Measurements from ENCODE around the gene LLGL1.

LLGL1 gene

DNA sequence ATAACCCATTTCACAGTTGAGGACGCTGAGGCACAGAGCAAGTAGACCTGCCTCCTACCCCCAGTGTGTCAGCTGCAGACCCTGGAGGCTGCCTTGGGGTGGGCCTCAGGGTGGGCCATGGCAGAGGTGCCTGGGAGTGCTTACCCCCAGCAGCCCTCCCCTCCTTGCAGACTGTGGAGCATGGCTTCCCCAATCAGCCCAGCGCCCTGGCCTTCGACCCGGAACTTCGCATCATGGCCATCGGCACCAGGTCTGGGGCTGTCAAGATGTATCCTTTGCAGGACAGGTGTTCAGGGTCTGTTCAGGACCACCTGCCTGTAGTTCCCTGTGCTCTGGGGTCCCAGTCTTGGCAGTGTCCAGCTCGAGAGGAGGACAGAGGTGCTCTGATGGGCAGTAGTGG, 4.3 kb downstream of the LLGL1 start:
- no peak for DNase-seq (ENCODE audit: low spot score)

- peak; percentile 84 for DNase-seq (ENCODE audit: low spot score)
Measured at GRCh38 chr17:18230288-18231141, 5.1 kb downstream of the LLGL1 start.

GRCh38 chr17:18231164-18231563, 5.7 kb downstream of the LLGL1 start:
- no peak for DNase-seq (ENCODE audit: low spot score)

- no peak for DNase-seq (ENCODE audit: low spot score)
Measured at GRCh38 chr17:18233803-18234518, 8.5 kb downstream of the LLGL1 start.

DNA sequence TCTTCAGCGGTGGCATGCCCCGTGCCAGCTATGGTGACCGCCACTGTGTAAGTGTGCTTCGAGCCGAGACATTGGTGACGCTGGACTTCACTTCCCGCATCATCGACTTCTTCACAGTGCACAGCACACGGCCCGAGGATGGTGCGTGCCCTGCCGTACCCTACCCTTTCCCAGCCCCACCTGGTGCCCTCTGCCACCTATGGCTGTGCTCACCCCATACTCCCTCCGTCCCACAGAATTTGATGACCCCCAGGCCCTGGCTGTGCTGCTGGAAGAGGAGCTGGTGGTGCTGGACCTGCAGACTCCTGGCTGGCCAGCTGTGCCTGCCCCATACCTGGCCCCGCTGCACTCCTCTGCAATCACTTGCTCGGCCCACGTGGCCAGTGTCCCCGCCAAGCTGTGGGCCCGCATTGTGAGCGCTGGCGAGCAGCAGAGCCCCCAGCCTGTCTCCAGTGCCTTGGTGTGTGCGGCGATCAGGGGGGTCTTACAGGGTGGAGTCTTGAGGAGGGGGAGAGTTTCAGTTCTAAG, 9.5 kb downstream of the LLGL1 start:
- no peak for DNase-seq (ENCODE audit: low spot score)

GRCh38 chr17:18235743-18236256, 10.4 kb downstream of the LLGL1 start:
- DNase-seq (ENCODE audit: low spot score) = no peak

DNA sequence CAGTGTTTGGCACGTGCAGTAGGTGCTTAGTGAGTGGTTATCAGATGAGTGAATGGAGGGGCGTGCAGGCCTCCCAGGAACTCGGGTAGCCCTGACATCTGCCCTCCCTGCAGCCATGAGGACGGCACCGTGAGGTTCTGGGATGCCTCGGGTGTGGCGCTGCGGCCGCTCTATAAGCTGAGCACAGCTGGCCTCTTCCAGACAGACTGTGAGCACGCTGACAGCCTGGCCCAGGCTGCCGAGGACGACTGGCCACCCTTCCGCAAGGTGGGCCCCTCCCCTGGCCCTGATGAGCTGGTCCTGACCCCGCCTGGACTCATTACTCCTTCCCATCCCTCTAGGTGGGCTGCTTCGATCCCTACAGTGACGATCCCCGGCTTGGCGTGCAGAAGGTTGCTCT, 11.1 kb downstream of the LLGL1 start:
- no peak for DNase-seq (ENCODE audit: low spot score)

GRCh38 chr17:18237461-18237860, 12.0 kb downstream of the LLGL1 start:
- no peak for DNase-seq (ENCODE audit: low spot score)

DNA sequence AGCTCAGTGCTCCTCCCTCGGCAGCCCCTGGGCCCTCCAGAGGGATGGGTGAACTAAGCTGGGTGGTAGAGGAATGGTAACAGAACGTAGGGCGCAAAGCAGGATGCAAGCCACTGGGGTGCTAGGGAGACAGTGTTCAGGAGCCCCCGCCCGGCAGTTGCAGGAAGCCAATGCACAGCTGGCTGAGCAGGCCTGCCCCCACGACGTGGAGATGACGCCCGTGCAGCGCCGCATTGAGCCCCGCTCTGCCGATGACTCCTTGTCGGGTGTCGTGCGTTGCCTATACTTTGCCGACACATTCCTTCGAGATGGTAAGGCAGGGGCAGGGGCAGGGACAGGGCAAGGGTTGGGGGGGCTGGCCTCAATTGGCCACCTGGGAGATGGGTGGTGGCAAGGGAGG, 12.9 kb downstream of the LLGL1 start:
- DNase-seq (ENCODE audit: low spot score) = no peak

DNA sequence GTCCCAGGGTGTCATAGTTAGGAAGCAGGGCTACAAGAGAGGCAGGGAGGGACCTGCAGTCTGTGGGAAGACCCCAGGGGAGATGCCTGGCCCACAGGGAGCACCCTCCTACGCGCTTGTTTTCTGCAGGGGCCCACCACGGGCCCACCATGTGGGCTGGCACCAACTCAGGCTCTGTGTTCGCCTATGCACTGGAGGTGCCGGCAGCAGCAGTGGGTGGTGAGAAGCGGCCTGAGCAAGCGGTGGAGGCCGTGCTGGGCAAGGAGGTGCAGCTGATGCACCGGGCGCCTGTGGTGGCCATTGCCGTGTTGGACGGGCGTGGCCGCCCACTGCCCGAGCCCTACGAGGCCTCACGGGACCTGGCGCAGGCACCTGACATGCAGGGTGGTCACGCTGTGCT, 15.0 kb downstream of the LLGL1 start:
- DNase-seq (ENCODE audit: low spot score) = no peak

DNA sequence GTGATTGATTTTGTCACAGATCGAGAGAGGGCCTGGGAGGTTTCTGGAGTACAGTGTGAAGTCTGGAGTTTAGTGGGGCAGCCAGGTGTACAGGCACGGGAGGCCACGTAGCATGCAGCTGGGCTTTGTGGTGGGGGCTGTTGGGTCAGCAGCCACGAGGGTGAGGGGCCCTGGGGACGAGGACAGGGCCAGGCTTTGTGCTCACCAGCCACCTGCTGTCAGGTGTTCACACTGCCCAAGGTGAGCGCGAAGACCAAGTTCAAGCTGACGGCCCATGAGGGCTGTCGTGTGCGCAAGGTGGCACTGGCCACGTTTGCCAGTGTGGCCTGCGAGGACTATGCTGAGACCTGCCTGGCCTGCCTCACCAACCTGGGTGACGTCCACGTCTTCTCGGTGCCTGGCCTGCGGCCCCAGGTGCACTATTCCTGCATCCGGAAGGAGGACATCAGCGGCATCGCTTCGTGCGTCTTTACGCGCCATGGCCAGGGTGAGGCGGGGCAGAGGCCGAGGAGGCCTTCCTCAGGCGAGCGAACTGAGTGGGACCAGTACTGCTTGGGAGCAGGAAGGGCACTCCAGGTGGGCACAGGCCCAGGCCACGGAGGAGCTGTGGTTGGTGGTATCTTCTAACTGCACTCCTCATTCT, 15.9 kb downstream of the LLGL1 start:
- no peak for DNase-seq (ENCODE audit: low spot score)

- DNase-seq (ENCODE audit: low spot score) = no peak
Measured at GRCh38 chr17:18245038-18245776, 19.8 kb downstream of the LLGL1 start.

- DNase-seq (ENCODE audit: low spot score) = no peak
Measured at GRCh38 chr17:18246109-18246725, 20.8 kb downstream of the LLGL1 start.

DNA sequence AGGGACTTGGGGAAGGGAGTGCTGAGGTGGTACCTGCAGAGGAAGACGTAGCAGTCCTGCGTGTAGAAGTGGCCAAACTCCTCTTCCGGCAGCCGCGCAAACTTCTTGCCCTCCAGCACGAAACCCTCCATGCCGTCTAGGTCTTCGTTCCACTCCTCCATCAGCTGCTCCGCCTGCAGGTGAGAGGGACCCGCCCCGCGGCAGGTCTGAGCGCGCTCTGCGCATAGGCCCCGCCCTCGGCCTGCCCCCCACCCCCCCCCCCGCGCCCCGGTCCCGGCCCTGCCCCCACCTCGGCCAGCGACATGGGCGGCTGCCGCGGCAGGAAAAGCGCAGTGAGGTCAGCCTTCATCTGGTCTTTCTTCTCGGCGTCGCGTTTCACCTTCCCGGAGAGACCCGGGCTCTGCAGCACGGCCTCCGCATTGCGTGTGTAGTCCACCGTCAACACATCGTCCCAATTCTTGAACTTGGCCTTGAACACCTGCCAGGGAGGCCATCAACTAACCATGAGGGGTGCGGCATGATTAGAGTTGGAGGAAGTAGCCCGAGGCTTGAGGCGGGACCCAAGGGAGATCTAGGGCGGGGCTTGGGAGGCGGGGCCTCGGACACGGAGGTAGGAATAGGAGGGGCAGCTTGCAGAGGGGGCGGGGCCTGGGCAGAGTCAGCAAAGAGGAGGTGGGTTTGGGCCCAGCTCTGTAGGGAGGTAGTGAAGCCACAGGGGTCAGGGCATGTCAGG, 21.6 kb downstream of the LLGL1 start:
- DNase-seq (ENCODE audit: low spot score) = no peak

- no peak for DNase-seq (ENCODE audit: low spot score)
Measured at GRCh38 chr17:18247613-18248001, 22.2 kb downstream of the LLGL1 start.

DNA sequence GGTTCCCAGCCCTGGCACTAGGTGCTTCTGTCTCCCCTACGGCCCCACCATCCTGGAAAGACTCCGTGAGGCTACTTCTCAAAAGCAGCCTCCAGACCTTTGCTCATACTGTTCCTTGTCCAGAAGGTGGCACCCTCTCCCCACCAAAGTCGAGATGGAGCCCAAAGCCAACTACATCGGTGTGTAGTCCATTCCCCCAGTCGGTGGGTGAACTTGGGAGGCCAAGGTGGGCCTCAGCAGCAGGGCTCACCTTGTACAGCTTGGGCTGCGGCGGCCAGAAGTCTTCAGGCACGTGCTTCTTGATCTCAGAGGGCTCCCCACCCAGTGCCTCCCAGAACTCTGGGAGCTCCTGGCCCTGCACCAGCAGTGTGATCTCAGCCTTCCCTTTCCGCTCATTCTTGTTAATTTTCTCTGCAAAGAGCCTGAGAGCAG, 22.9 kb downstream of the LLGL1 start:
- peak; percentile 70 for DNase-seq (ENCODE audit: low spot score)

DNA sequence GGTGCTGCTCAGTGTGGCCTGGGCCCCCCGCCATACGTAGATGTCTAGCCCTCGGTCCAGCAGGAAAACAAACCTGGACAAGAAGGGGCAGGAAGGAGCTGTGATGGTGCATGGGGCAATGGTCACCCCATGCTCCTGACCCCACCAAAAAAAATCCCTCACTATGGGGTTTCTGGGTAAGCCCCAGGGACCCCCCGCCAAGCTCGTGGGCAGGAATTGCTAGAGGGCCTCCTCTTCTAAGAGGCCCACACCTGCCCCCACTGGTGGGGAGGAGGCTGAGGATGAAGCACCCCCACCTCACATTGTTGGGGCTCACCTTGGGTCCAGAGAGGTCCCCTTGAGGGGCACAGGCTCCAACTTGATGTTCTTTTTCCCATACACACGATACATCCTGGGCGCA, 23.4 kb downstream of the LLGL1 start:
- DNase-seq (ENCODE audit: low spot score) = no peak

- DNase-seq (ENCODE audit: low spot score) = no peak
Measured at GRCh38 chr17:18250259-18250658, 24.8 kb downstream of the LLGL1 start.

DNA sequence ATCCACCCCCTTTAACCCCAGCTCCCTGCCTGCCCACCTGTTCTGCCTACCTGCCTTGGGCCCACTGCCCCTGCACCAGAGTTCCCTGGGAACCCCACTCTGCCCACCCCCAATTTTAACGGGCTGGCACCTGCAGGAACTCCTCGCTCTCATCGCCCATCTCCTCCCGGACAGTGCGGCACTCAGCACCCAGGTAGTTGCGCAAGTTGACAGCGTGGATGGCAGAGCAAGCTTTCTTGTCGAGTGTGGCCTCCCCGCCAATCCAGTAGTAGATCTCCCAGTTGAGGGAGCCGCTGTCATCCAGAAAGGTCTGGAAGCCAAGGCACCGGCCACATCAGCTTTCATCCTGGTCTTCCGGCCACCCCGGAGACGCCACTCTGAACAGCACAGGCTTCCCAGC, 25.3 kb downstream of the LLGL1 start:
- DNase-seq (ENCODE audit: low spot score) = no peak

- no peak for DNase-seq (ENCODE audit: low spot score)
Measured at GRCh38 chr17:18251204-18251603, 25.8 kb downstream of the LLGL1 start.

DNA sequence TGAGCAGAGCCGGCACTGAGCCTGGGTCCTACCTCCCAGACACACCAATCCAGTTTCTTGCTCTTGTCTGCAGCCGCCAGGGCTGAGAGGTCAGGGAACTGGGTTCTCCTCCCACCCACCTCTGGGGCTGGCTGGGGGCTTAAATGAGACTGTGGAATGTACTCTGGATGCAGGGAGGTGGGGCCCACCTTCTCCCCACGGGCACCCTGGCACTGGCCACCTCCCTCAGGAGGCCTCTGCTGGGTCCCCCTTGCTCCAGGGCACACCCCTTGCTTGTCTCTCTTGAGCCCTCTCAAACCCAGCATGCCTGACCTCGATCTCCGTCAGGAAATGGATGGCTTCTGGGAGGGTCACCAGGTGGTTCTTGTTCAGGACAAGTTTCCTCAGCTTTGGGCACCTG, 26.7 kb downstream of the LLGL1 start:
- no peak for DNase-seq (ENCODE audit: low spot score)

Measured in putamen (tissue), 1 donor.